SK-N-SH treated with all-trans-retinoic acid at 6 μM for 48 hours (cell line): ENCODE results near the gene TPO.

Experiments used
- ATAC-seq: fragments of 200-7000 bp; cut with Tn5 transposase; 3 replicates; pipeline ENCODE4 v1.9.1; 2020; ENCODE audit warnings: mild to moderate bottlenecking, moderate library complexity
- ARNTL ChIP-seq: fragments of 450-650 bp; formaldehyde crosslinking; IDR thresholded peaks from 2 replicates; pipeline ENCODE4 v1.5.0; 2020; ENCODE audit warnings: low read depth, mild to moderate bottlenecking, moderate library complexity, borderline replicate concordance
- BACH2 ChIP-seq: fragments of 250-450 bp; sonication (Bioruptor Pico); IDR thresholded peaks from 2 replicates; pipeline ENCODE4 v1.9.0; 2021; ENCODE audit warnings: mild to moderate bottlenecking, borderline replicate concordance
- CREB5 ChIP-seq: fragments of 250-450 bp; sonication (Bioruptor Pico); IDR thresholded peaks from 2 replicates; pipeline ENCODE4 v1.5.1; 2020; ENCODE audit warnings: low read depth, mild to moderate bottlenecking, moderate library complexity
- CSDC2 ChIP-seq: fragments of 250-450 bp; sonication (Bioruptor Pico); IDR thresholded peaks from 2 replicates; pipeline ENCODE4 v1.5.0; 2020; ENCODE audit warnings: mild to moderate bottlenecking, moderate library complexity
- CSRNP3 ChIP-seq: fragments of 250-450 bp; sonication (Bioruptor Pico); IDR thresholded peaks from 2 replicates; pipeline ENCODE4 v1.5.1; 2021; ENCODE audit warnings: mild to moderate bottlenecking, moderate library complexity
- ESRRG ChIP-seq: fragments of 250-450 bp; sonication (Bioruptor Pico); IDR thresholded peaks from 2 replicates; pipeline ENCODE4 v1.6.1; 2021; ENCODE audit warnings: mild to moderate bottlenecking
- ISL1 ChIP-seq: fragments of 250-450 bp; sonication (Bioruptor Pico); IDR thresholded peaks from 2 replicates; pipeline ENCODE4 v2.1.2; 2022; ENCODE audit warnings: mild to moderate bottlenecking, moderate library complexity
- PATZ1 ChIP-seq: fragments of 250-450 bp; sonication (Bioruptor Pico); IDR thresholded peaks from 2 replicates; pipeline ENCODE4 v1.8.0; 2020; ENCODE audit warnings: mild to moderate bottlenecking, moderate library complexity, borderline replicate concordance
- POU6F1 ChIP-seq: fragments of 250-450 bp; sonication (Bioruptor Pico); IDR thresholded peaks from 2 replicates; pipeline ENCODE4 v1.8.0; 2021; ENCODE audit warnings: low read depth, mild to moderate bottlenecking, moderate library complexity, borderline replicate concordance
- PPARA ChIP-seq: fragments of 250-450 bp; sonication (Bioruptor Pico); IDR thresholded peaks from 2 replicates; pipeline ENCODE4 v1.5.0; 2020; ENCODE audit warnings: mild to moderate bottlenecking, borderline replicate concordance
- RARB ChIP-seq: fragments of 250-450 bp; sonication (Bioruptor Pico); IDR thresholded peaks from 2 replicates; pipeline ENCODE4 v1.8.0; 2021; ENCODE audit warnings: mild to moderate bottlenecking, moderate library complexity
- SNAI2 ChIP-seq: fragments of 250-450 bp; sonication (Bioruptor Pico); IDR thresholded peaks from 2 replicates; pipeline ENCODE4 v1.5.0; 2020; ENCODE audit warnings: mild to moderate bottlenecking, moderate library complexity
- TCF4 ChIP-seq: fragments of 250-450 bp; sonication (Bioruptor Pico); IDR thresholded peaks from 2 replicates; pipeline ENCODE4 v1.8.0; 2021; ENCODE audit warnings: mild to moderate bottlenecking, moderate library complexity, borderline replicate concordance
- TOX ChIP-seq: fragments of 250-450 bp; sonication (Bioruptor Pico); IDR thresholded peaks from 2 replicates; pipeline ENCODE4 v1.8.0; 2021; ENCODE audit warnings: mild to moderate bottlenecking, moderate library complexity, borderline replicate concordance
- TSHZ2 ChIP-seq: fragments of 250-450 bp; sonication (Bioruptor Pico); IDR thresholded peaks from 2 replicates; pipeline ENCODE4 v1.5.0; 2020; ENCODE audit warnings: mild to moderate bottlenecking, moderate library complexity
- ZC3H10 ChIP-seq: fragments of 250-450 bp; sonication (Bioruptor Pico); IDR thresholded peaks from 2 replicates; pipeline ENCODE4 v1.5.1; 2021; ENCODE audit warnings: mild to moderate bottlenecking, moderate library complexity
- ZFP3 ChIP-seq: fragments of 250-450 bp; sonication (Bioruptor Pico); IDR thresholded peaks from 2 replicates; pipeline ENCODE4 v1.5.0; 2020; ENCODE audit warnings: mild to moderate bottlenecking, moderate library complexity
- ZFP30 ChIP-seq: fragments of 450-650 bp; formaldehyde crosslinking; IDR thresholded peaks from 2 replicates; pipeline ENCODE4 v1.5.0; 2022; ENCODE audit warnings: mild to moderate bottlenecking, moderate library complexity
- ZNF565 ChIP-seq: fragments of 450-650 bp; formaldehyde crosslinking; conservative IDR thresholded peaks from 2 replicates; pipeline ENCODE4 v1.5.0; 2020; ENCODE audit warnings: low read depth, mild to moderate bottlenecking, moderate library complexity
- ZNF70 ChIP-seq: fragments of 450-650 bp; formaldehyde crosslinking; IDR thresholded peaks from 2 replicates; pipeline ENCODE4 v1.5.0; 2020; ENCODE audit warnings: mild to moderate bottlenecking, moderate library complexity
- ZNF8 ChIP-seq: fragments of 450-650 bp; formaldehyde crosslinking; IDR thresholded peaks from 2 replicates; pipeline ENCODE4 v1.5.0; 2020; ENCODE audit warnings: mild to moderate bottlenecking, moderate library complexity

TPO gene

GRCh38 chr2:1494257-1494656 is 81.0 kb downstream of the TPO start:
- TF ChIP-seq ZNF8 (CRISPR knock-in tag) (no peak), ZNF70 (CRISPR knock-in tag) (no peak), CSDC2 (no peak), TCF4 (CRISPR knock-in tag) (no peak), ZFP30 (no peak), TOX (CRISPR knock-in tag) (no peak), ZC3H10 (no peak), SNAI2 (CRISPR knock-in tag) (no peak), ESRRG (CRISPR knock-in tag) (no peak), RARB (CRISPR knock-in tag) (no peak), ARNTL (CRISPR knock-in tag) (no peak), BACH2 (CRISPR knock-in tag) (no peak), ZNF565 (CRISPR knock-in tag) (no peak)
- no peak for ATAC-seq

DNA sequence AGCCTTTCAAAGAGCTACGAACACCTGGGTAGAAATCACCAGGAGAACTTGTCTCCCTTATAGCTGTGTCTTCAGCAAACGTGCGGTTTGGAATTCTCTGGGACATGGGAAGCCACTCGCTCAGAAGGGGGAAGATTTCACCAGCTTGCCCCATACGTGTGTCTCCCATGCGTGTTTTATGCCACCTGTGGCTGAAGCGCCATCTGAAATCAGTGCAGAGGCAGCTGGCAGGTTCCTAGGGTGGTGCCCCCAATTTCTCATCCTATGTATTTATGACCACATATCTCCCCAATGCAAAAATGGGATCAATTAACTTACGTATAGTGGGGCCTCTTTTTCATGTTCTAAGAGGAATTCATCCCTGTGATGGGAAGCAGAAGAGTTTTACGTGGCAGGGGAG is 81.6 kb downstream of the TPO start:
- no peak for TF ChIP-seq TSHZ2 (CRISPR knock-in tag)
- no peak for TF ChIP-seq ZNF565 (CRISPR knock-in tag)
- TF ChIP-seq SNAI2 (CRISPR knock-in tag): no peak
- TF ChIP-seq TOX (CRISPR knock-in tag): no peak
- TF ChIP-seq, all 23 proteins: peak for 0
- no peak for ATAC-seq

DNA sequence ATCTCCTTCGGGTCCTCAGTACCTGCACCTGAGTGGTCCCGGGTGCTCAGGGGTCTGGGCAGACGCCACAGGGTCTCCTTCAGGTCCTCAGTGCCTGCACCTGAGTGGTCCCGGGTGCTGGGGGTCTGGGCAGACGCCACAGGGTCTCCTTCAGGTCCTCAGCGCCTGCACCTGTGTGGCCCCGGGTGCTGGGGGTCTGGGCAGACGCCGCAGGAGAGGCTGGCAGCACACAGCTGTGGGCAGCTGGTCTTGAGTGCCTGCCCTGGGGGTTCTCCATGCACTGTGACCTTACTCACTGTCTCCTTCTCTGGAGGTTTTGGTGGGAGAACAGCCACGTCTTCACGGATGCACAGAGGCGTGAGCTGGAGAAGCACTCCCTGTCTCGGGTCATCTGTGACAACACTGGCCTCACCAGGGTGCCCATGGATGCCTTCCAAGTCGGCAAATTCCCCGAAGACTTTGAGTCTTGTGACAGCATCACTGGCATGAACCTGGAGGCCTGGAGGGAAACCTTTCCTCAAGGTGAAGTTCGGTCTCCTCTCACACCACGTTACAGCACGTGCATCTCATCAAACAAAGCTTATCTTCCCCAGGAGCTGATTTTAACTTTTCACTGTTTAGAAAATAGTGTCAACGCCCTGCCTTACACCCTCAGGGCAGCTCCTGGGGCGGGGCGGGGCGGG is 82.6 kb downstream of the TPO start:
- TF ChIP-seq TSHZ2 (CRISPR knock-in tag): no peak
- TF ChIP-seq PPARA (CRISPR knock-in tag): no peak
- TF ChIP-seq TOX (CRISPR knock-in tag): no peak
- TF ChIP-seq CSDC2: no peak
- no peak for TF ChIP-seq ZNF70 (CRISPR knock-in tag)
- TF ChIP-seq CREB5 (CRISPR knock-in tag): no peak
- TF ChIP-seq TCF4 (CRISPR knock-in tag): no peak
- TF ChIP-seq ISL1 (CRISPR knock-in tag): no peak
- TF ChIP-seq ZFP3 (CRISPR knock-in tag): no peak
- no peak for TF ChIP-seq ZFP30
- no peak for TF ChIP-seq SNAI2 (CRISPR knock-in tag)
- TF ChIP-seq CSRNP3 (CRISPR knock-in tag): no peak
- no peak for TF ChIP-seq BACH2 (CRISPR knock-in tag)
- TF ChIP-seq ESRRG (CRISPR knock-in tag): no peak
- no peak for TF ChIP-seq ARNTL (CRISPR knock-in tag)
- TF ChIP-seq ZNF8 (CRISPR knock-in tag): no peak
- no peak for TF ChIP-seq PATZ1 (CRISPR knock-in tag)
- TF ChIP-seq ZNF565 (CRISPR knock-in tag): no peak
- TF ChIP-seq POU6F1 (CRISPR knock-in tag): no peak
- no peak for ATAC-seq
